Pancreas (tissue), 10 donors: Measurements from ENCODE around the gene GPR171. TPM values are rescaled to one million over a fixed set of nuclear protein-coding genes. Genes with fewer than 3 reads are reported as not detected.

Source experiments
- ATAC-seq, 4 donors: fragments of 200-7000 bp; cut with Tn5 transposase; one replicate each; pipeline versions ENCODE4 v1.8.0 to v1.9.1; 2020; ENCODE audit warnings: mild to moderate bottlenecking in 4 of 4, moderate library complexity in 4 of 4
- DNase-seq, 6 donors: peaks; one replicate each; pipeline ENCODE4 v3.0.0-alpha.2; 2020
- FAIRE-seq: peaks from 2 replicates; lab custom pipeline; 2012; peaks lifted over from hg19 to GRCh38; lab: Jason Lieb, UNC
- H3K27ac ChIP-seq, 4 donors: fragments of 200-600 bp; sonication (generic); 1 replicate in 3 of 4; 2 replicates in 1 of 4; pipeline versions ENCODE4 v1.5.0 to v1.8.0; 2020
- H3K27me3 ChIP-seq, 4 donors: fragments of 200-600 bp; one replicate each; pipeline ENCODE4 v1.8.0; 2021
- H3K36me3 ChIP-seq, 3 donors: fragments of 200-600 bp; sonication (generic) in 1 of 3; one replicate each; pipeline versions ENCODE4 v1.5.0 to v1.8.0; 2020 to 2021
- H3K4me1 ChIP-seq, 3 donors: fragments of 200-600 bp; one replicate each; pipeline ENCODE4 v1.8.0; 2021
- H3K4me3 ChIP-seq, 4 donors: fragments of 200-600 bp; sonication (generic) in 2 of 4; one replicate each; pipeline versions ENCODE4 v1.5.0 to v1.8.0; 2020 to 2021
- H3K9me3 ChIP-seq, 4 donors: fragments of 200-600 bp; one replicate each; pipeline ENCODE4 v1.8.0; 2021
- CTCF ChIP-seq, 4 donors: fragments of 200-600 bp; sonication (generic) in 3 of 4; IDR thresholded peaks; one replicate each; pipeline versions ENCODE4 v1.5.0 to v1.8.0; 2021; ENCODE audit warnings: antibody characterized with exemption in 4 of 4
- WGBS, 2 donors: extraction: QIAGEN DNeasy Blood & Tissue Kit; methylation state at CpG; one replicate each; pipeline ENCODE4 v1.1.7; 2013; 5-methylcytosine and 5-hydroxymethylcytosine counted together
- intact Hi-C, 3 donors: fragments of 100-400 bp; cut with DNase I; formaldehyde crosslinking; loops; one replicate each; pipeline versions ENCODE4 v1.11.1 to v1.14.2; 2022
- polyA plus RNA-seq, 2 donors: library from polyadenylated mRNA; stranded (reverse); fragments of 200-250 nt; gene quantifications; one replicate each; pipeline ENCODE4 v1.2.3, GENCODE V29; 2013
- total RNA-seq, 6 donors: library from RNA; stranded (reverse); fragmentation: NEBNext Ultra II Directional in 4 of 6; extraction: Animal tissue kit (Norgen Biotek cat#: 25700) in 4 of 6; gene quantifications; one replicate each; pipeline versions ENCODE4 v1.2.1 to v1.2.4, GENCODE V29; 2021 to 2023
- donor health status: healthy with polysubstance abuse.
- donor health status: DM: no; HTN: no; CAD: no; lungs with moderate emphysema.
- donor health status: DM: no; HTN: no; CAD: no.
- donor health status: control.
- donor health status: control.
- donor health status: Bipolar disorder and iron deficiency.
- donor health status: DM: yes; HTN: yes; CAD: no.
- donor health status: DM: no; HTN: no; CAD: no.
- donor health status: DM: no; HTN: no; CAD: no.
- donor health status: DM: yes; HTN: yes; CAD: no.

GPR171 gene
- total and polyA plus RNA-seq, 8 donors, result 0.12 to 0.92 (median 0.19) TPM; not detected in 2

GRCh38 chr3:151216641-151217607 is 13.9 kb upstream of the GPR171 start:
- intact Hi-C loops, result no loop called here
- Histone ChIP-seq H3K27me3 (no peaks in the 10 kb centered on the region), H3K4me3 (no peak overlapping the region), H3K4me1 (no peaks in the 10 kb centered on the region), H3K27ac (no peak overlapping the region), H3K9me3 (no peaks in the 10 kb centered on the region), H3K36me3 (no peaks in the 10 kb centered on the region)
- no peak for ATAC-seq
- DNase-seq, result no peak
- 87 to 89% methylated on average over 3 of the region's 3 CpGs for WGBS, 2 donors
- TF ChIP-seq CTCF (IDR thresholded peaks at IDR 0.05), result no peak
- FAIRE-seq, result no peak

- ATAC-seq, result no peak
- no peak for FAIRE-seq
- WGBS, 2 donors, result 67 to 83% methylated on average over 1 of the region's 1 CpG
- TF ChIP-seq CTCF (IDR thresholded peaks at IDR 0.05), result no peak
- intact Hi-C loops, result no loop called here
- Histone ChIP-seq H3K27me3 (no peaks in the 10 kb centered on the region), H3K4me1 (peaks cover 0 to 3% (median 0%) of the 10 kb centered on the region in 3 donors), H3K4me3 (no peak overlapping the region), H3K27ac (no peak overlapping the region), H3K9me3 (no peaks in the 10 kb centered on the region), H3K36me3 (no peaks in the 10 kb centered on the region)
- no peak for DNase-seq
Observed at GRCh38 chr3:151214459-151214858, 11.4 kb upstream of the GPR171 start.

- DNase-seq (no peak), FAIRE-seq (no peak)
- H3K4me3 ChIP-seq, result no peak overlapping the region
Observed at GRCh38 chr3:151213881-151214280, 10.9 kb upstream of the GPR171 start.

GRCh38 chr3:151213151-151213550 is 10.1 kb upstream of the GPR171 start:
- no peak for ATAC-seq
- TF ChIP-seq CTCF (IDR thresholded peaks at IDR 0.05), result no peak
- H3K36me3 ChIP-seq, result no peaks in the 10 kb centered on the region
- no peaks in the 10 kb centered on the region for H3K9me3 ChIP-seq
- H3K4me1 ChIP-seq, result peaks cover 0 to 3% (median 0%) of the 10 kb centered on the region in 3 donors
- no peak overlapping the region for H3K4me3 ChIP-seq
- H3K27ac ChIP-seq, result no peak overlapping the region
- no peaks in the 10 kb centered on the region for H3K27me3 ChIP-seq
- FAIRE-seq, result no peak
- WGBS, 2 donors, result 63 to 72% methylated on average over 4 of the region's 4 CpGs
- intact Hi-C loops, result no loop called here
- DNase-seq, result no peak

More at GRCh38 chr3:151213881-151214280, 10.9 kb upstream of the GPR171 start:
- intact Hi-C loops, result no loop called here
- WGBS, 2 donors, result 89 to 92% methylated on average over 5 of the region's 5 CpGs
- TF ChIP-seq CTCF (IDR thresholded peaks at IDR 0.05), result no peak
- no peak for ATAC-seq
- Histone ChIP-seq H3K36me3 (no peaks in the 10 kb centered on the region), H3K9me3 (no peaks in the 10 kb centered on the region), H3K4me1 (peaks cover 0 to 3% (median 0%) of the 10 kb centered on the region in 3 donors), H3K27ac (no peak overlapping the region), H3K27me3 (no peaks in the 10 kb centered on the region)
